Measurements from ENCODE around the gene TP53RK.

DNA sequence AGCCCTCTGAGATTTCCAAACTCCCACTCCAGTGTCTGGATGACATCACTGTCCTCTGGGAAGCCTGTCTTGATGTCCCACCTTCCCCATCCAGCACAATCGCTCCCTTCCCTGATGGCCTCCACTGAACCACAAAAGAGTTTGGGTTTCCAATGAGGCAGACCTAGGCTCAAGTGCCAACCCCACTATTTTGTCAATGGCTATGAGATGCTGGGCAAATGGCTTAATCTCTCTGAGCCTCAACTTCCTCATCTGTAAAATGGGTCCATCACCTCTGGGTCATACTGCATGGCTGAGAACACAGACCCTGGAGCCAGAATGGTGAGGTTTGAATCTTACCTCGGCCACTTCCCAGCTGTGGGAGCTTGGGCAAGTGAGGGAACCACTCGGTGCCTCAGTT, 49.7 kb downstream of the TP53RK start:
- TF ChIP-seq RAD21 (CRISPR knock-in tag; IDR thresholded peaks at IDR 0.05) (no peak), ZBTB7A (CRISPR knock-in tag; IDR thresholded peaks at IDR 0.05) (no peak), ZNF329 (CRISPR knock-in tag; IDR thresholded peaks at IDR 0.05; ENCODE audit: low read depth) (no peak), POLR2AphosphoS5 (IDR thresholded peaks at IDR 0.05; ENCODE audit: low read depth, low read length) (no peak), ARNT (IDR thresholded peaks at IDR 0.05) (no peak), ZKSCAN1 (IDR thresholded peaks at IDR 0.05; ENCODE audit: low read length) (no peak), EZH2 (conservative IDR thresholded peaks at IDR 0.05; ENCODE audit: low read depth, low read length) (no peak), TCF12 (IDR thresholded peaks at IDR 0.05) (no peak), TCF12 (CRISPR knock-in tag; IDR thresholded peaks at IDR 0.05) (no peak), NCOR1 (IDR thresholded peaks at IDR 0.05; ENCODE audit: borderline replicate concordance, low read length) (no peak)

Data from HepG2 (cell line).